OCI-LY3 (cell line): Measurements from ENCODE around the gene CACNA2D3.

ENCODE experiments used
- CTCF ChIP-seq: fragments of 200-600, 300-600 bp; sonication (generic); IDR thresholded peaks from 2 replicates; pipeline ENCODE4 v1.5.1; 2014; ENCODE audit warnings: antibody characterized with exemption, low read length, low read depth
- EZH2phosphoT487 ChIP-seq: fragments of 200-600 bp; shearing (Covaris generic); IDR thresholded peaks from 2 replicates; pipeline ENCODE4 v1.6.1; 2018; ENCODE audit warnings: antibody characterized with exemption, mixed run types, low read depth

GRCh38 chr3:54895613-54896012 is 773.3 kb downstream of the CACNA2D3 start:
- TF ChIP-seq CTCF (no peak), EZH2phosphoT487 (no peak)
